Measurements from ENCODE around the gene TACR1.
A peak's percentile ranks its signal among the peaks of the same experiment; 100 is the strongest.

Gene TACR1

GRCh38 chr2:75140288-75140687 lies 59.0 kb downstream of the TACR1 start:
- Histone ChIP-seq H3K4me3 (ENCODE audit: low read length) (no peak overlapping the region), H3K36me3 (ENCODE audit: control insufficient read depth, insufficient read depth, low read length, severe bottlenecking) (no peaks in the 10 kb centered on the region), H3K9me3 (ENCODE audit: control insufficient read depth, low read length) (no peaks in the 10 kb centered on the region), H3K27me3 (replicated peaks; ENCODE audit: control insufficient read depth, insufficient read depth, low read length) (no peaks in the 10 kb centered on the region), H3K9ac (ENCODE audit: low read length) (no peak overlapping the region), H3K4me1 (ENCODE audit: control insufficient read depth, insufficient read depth, low read length) (peaks cover 33% of the 10 kb centered on the region)
- no peak for DNase-seq (ENCODE audit: low read depth)

- Histone ChIP-seq H3K36me3 (ENCODE audit: control insufficient read depth, insufficient read depth, low read length, severe bottlenecking) (no peaks in the 10 kb centered on the region), H3K4me3 (ENCODE audit: low read length) (no peak overlapping the region), H3K9ac (ENCODE audit: low read length) (no peak overlapping the region), H3K27me3 (replicated peaks; ENCODE audit: control insufficient read depth, insufficient read depth, low read length) (no peaks in the 10 kb centered on the region), H3K4me1 (ENCODE audit: control insufficient read depth, insufficient read depth, low read length) (peaks cover 44% of the 10 kb centered on the region), H3K9me3 (ENCODE audit: control insufficient read depth, low read length) (no peaks in the 10 kb centered on the region)
- no peak for DNase-seq (ENCODE audit: low read depth)
These were observed 60.1 kb downstream of the TACR1 start for GRCh38 chr2:75139171-75139570.

GRCh38 chr2:75138528-75138927 lies 60.8 kb downstream of the TACR1 start:
- H3K27me3 ChIP-seq (replicated peaks; ENCODE audit: control insufficient read depth, insufficient read depth, low read length): no peaks in the 10 kb centered on the region
- no peaks in the 10 kb centered on the region for H3K9me3 ChIP-seq (ENCODE audit: control insufficient read depth, low read length)
- H3K9ac ChIP-seq (ENCODE audit: low read length): no peak overlapping the region
- H3K36me3 ChIP-seq (ENCODE audit: control insufficient read depth, insufficient read depth, low read length, severe bottlenecking): no peaks in the 10 kb centered on the region
- H3K4me1 ChIP-seq (ENCODE audit: control insufficient read depth, insufficient read depth, low read length): peaks cover 51% of the 10 kb centered on the region
- H3K4me3 ChIP-seq (ENCODE audit: low read length): no peak overlapping the region
- no peak for DNase-seq (ENCODE audit: low read depth)

- Histone ChIP-seq H3K36me3 (ENCODE audit: control insufficient read depth, insufficient read depth, low read length, severe bottlenecking) (no peaks in the 10 kb centered on the region), H3K27me3 (replicated peaks; ENCODE audit: control insufficient read depth, insufficient read depth, low read length) (no peaks in the 10 kb centered on the region), H3K9me3 (ENCODE audit: control insufficient read depth, low read length) (no peaks in the 10 kb centered on the region), H3K9ac (ENCODE audit: low read length) (no peak overlapping the region), H3K4me3 (ENCODE audit: low read length) (no peak overlapping the region), H3K4me1 (ENCODE audit: control insufficient read depth, insufficient read depth, low read length) (peaks cover 34% of the 10 kb centered on the region)
- DNase-seq (ENCODE audit: low read depth): no peak
These were observed 63.4 kb downstream of the TACR1 start for GRCh38 chr2:75135776-75136400.

- Histone ChIP-seq H3K4me1 (ENCODE audit: control insufficient read depth, insufficient read depth, low read length) (peaks cover 32% of the 10 kb centered on the region), H3K9ac (ENCODE audit: low read length) (peak overlapping the region; percentile 24), H3K36me3 (ENCODE audit: control insufficient read depth, insufficient read depth, low read length, severe bottlenecking) (no peaks in the 10 kb centered on the region), H3K4me3 (ENCODE audit: low read length) (peak overlapping the region; percentile 53), H3K9me3 (ENCODE audit: control insufficient read depth, low read length) (no peaks in the 10 kb centered on the region), H3K27me3 (replicated peaks; ENCODE audit: control insufficient read depth, insufficient read depth, low read length) (no peaks in the 10 kb centered on the region)
- DNase-seq (ENCODE audit: low read depth): no peak
These were observed 64.5 kb downstream of the TACR1 start for GRCh38 chr2:75134860-75135259.

- peaks cover 32% of the 10 kb centered on the region for H3K4me1 ChIP-seq (ENCODE audit: control insufficient read depth, insufficient read depth, low read length)
- H3K9me3 ChIP-seq (ENCODE audit: control insufficient read depth, low read length): no peaks in the 10 kb centered on the region
- peak; percentile 35 for DNase-seq (ENCODE audit: low read depth)
- H3K27me3 ChIP-seq (replicated peaks; ENCODE audit: control insufficient read depth, insufficient read depth, low read length): no peaks in the 10 kb centered on the region
- H3K9ac ChIP-seq (ENCODE audit: low read length): peak overlapping the region; percentile 24
- no peaks in the 10 kb centered on the region for H3K36me3 ChIP-seq (ENCODE audit: control insufficient read depth, insufficient read depth, low read length, severe bottlenecking)
- H3K4me3 ChIP-seq (ENCODE audit: low read length): peak overlapping the region; percentile 53
These were observed 65.4 kb downstream of the TACR1 start for GRCh38 chr2:75133621-75134570.

GRCh38 chr2:75130171-75130570 lies 69.1 kb downstream of the TACR1 start:
- peaks cover 23% of the 10 kb centered on the region for H3K4me1 ChIP-seq (ENCODE audit: control insufficient read depth, insufficient read depth, low read length)
- H3K9me3 ChIP-seq (ENCODE audit: control insufficient read depth, low read length): peaks cover 8% of the 10 kb centered on the region
- no peak overlapping the region for H3K4me3 ChIP-seq (ENCODE audit: low read length)
- no peak for DNase-seq (ENCODE audit: low read depth)
- no peaks in the 10 kb centered on the region for H3K36me3 ChIP-seq (ENCODE audit: control insufficient read depth, insufficient read depth, low read length, severe bottlenecking)
- no peak overlapping the region for H3K9ac ChIP-seq (ENCODE audit: low read length)
- H3K27me3 ChIP-seq (replicated peaks; ENCODE audit: control insufficient read depth, insufficient read depth, low read length): no peaks in the 10 kb centered on the region

- Histone ChIP-seq H3K4me1 (ENCODE audit: control insufficient read depth, insufficient read depth, low read length) (no peaks in the 10 kb centered on the region), H3K27me3 (replicated peaks; ENCODE audit: control insufficient read depth, insufficient read depth, low read length) (no peaks in the 10 kb centered on the region), H3K4me3 (ENCODE audit: low read length) (no peak overlapping the region), H3K9ac (ENCODE audit: low read length) (no peak overlapping the region), H3K36me3 (ENCODE audit: control insufficient read depth, insufficient read depth, low read length, severe bottlenecking) (no peaks in the 10 kb centered on the region), H3K9me3 (ENCODE audit: control insufficient read depth, low read length) (peaks cover 8% of the 10 kb centered on the region)
- no peak for DNase-seq (ENCODE audit: low read depth)
These were observed 75.4 kb downstream of the TACR1 start for GRCh38 chr2:75123876-75124275.

- Histone ChIP-seq H3K4me3 (ENCODE audit: low read length) (no peak overlapping the region), H3K36me3 (ENCODE audit: control insufficient read depth, insufficient read depth, low read length, severe bottlenecking) (no peaks in the 10 kb centered on the region), H3K4me1 (ENCODE audit: control insufficient read depth, insufficient read depth, low read length) (no peaks in the 10 kb centered on the region), H3K9ac (ENCODE audit: low read length) (no peak overlapping the region), H3K27me3 (replicated peaks; ENCODE audit: control insufficient read depth, insufficient read depth, low read length) (no peaks in the 10 kb centered on the region), H3K9me3 (ENCODE audit: control insufficient read depth, low read length) (no peaks in the 10 kb centered on the region)
- no peak for DNase-seq (ENCODE audit: low read depth)
These were observed 86.0 kb downstream of the TACR1 start for GRCh38 chr2:75113231-75113869.

- Histone ChIP-seq H3K27me3 (replicated peaks; ENCODE audit: control insufficient read depth, insufficient read depth, low read length) (no peaks in the 10 kb centered on the region), H3K4me1 (ENCODE audit: control insufficient read depth, insufficient read depth, low read length) (no peaks in the 10 kb centered on the region), H3K4me3 (ENCODE audit: low read length) (no peak overlapping the region), H3K36me3 (ENCODE audit: control insufficient read depth, insufficient read depth, low read length, severe bottlenecking) (no peaks in the 10 kb centered on the region), H3K9me3 (ENCODE audit: control insufficient read depth, low read length) (no peaks in the 10 kb centered on the region), H3K9ac (ENCODE audit: low read length) (no peak overlapping the region)
- DNase-seq (ENCODE audit: low read depth): no peak
These were observed 90.3 kb downstream of the TACR1 start for GRCh38 chr2:75108937-75109482.

- peaks cover 18% of the 10 kb centered on the region for H3K4me1 ChIP-seq (ENCODE audit: control insufficient read depth, insufficient read depth, low read length)
- no peaks in the 10 kb centered on the region for H3K27me3 ChIP-seq (replicated peaks; ENCODE audit: control insufficient read depth, insufficient read depth, low read length)
- peaks cover 3% of the 10 kb centered on the region for H3K9me3 ChIP-seq (ENCODE audit: control insufficient read depth, low read length)
- H3K36me3 ChIP-seq (ENCODE audit: control insufficient read depth, insufficient read depth, low read length, severe bottlenecking): no peaks in the 10 kb centered on the region
- no peak for DNase-seq (ENCODE audit: low read depth)
- no peak overlapping the region for H3K9ac ChIP-seq (ENCODE audit: low read length)
- H3K4me3 ChIP-seq (ENCODE audit: low read length): no peak overlapping the region
These were observed 97.3 kb downstream of the TACR1 start for GRCh38 chr2:75102011-75102410.

All from adipocyte (in vitro differentiated cells).